ENCODE data around the gene MYBBP1A. TPM values are rescaled to one million over a fixed set of nuclear protein-coding genes. Genes with fewer than 3 reads are reported as not detected.

The MYBBP1A gene
- total RNA-seq, 2 experiments from 2014 or later: 58.0 to 58.2 TPM

DNA sequence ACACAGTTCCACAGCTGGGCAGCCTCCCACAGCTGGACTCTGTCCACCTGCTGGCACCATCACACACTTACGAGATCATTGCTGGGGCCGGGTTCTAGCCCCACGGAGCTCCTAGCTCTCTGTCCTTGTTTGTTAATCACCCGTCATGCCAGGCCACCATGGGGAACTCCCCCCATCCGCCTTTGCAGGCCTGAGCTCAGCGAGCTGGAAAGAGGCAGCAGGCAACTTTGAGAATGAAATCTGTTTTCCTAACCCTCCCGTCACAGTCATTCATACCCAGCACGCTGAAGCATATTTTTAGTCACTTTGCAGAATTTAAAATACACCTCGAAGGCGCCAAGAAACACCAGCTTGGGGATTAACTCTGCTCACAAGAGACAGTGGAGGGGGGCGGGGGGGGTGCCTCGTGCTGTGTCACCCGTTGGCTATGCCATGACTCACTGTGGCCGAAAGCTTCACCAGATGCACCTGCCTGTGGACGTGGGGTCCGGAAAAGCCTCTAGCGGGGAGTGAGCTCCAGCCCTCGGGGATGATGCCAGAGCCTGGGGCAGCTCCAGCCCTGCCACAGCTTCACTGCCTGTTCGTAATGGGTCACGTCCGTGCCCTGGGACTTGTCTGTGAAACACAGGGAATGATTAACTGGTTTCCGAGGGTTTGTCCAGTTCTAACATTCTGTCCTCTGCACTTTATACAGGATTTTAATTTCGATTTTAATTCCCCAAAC is 57.9 kb downstream of the MYBBP1A start:
- peaks cover 0 to 4% of the 10 kb centered on the region in 2 experiments for H3K9me3 ChIP-seq (ENCODE audit: control insufficient read depth in 1 of 2, insufficient read depth in 1 of 2, low read length in 2 of 2)
- H3K36me3 ChIP-seq (ENCODE audit: insufficient read depth, low read length): no peaks in the 10 kb centered on the region
- Mint-ChIP-seq H3K36me3 (ENCODE audit: low read depth) (no peaks in the 10 kb centered on the region), H3K4me3 (peak overlapping the region; percentile 54), H3K27ac (no peak overlapping the region), H3K4me1 (ENCODE audit: low read depth) (peaks cover 30% of the 10 kb centered on the region), H3K9me3 (no peaks in the 10 kb centered on the region), H3K27me3 (peaks cover 25% of the 10 kb centered on the region)
- no peak overlapping the region for H3K4me3 ChIP-seq (ENCODE audit: low read length)
- ChIA-PET CTCF (no interaction called here), POLR2A (interaction anchor here (0.8 to 1.2 kb wide), 4 partner anchors 11 to 17 kb away, joined by 3 read pairs; no protein-coding TSS in a partner anchor)
- DNase-seq: no peak
- intact Hi-C loops (cut with DNase I, micrococcal nuclease): no loop called here
- TF ChIP-seq, protein P1, sequence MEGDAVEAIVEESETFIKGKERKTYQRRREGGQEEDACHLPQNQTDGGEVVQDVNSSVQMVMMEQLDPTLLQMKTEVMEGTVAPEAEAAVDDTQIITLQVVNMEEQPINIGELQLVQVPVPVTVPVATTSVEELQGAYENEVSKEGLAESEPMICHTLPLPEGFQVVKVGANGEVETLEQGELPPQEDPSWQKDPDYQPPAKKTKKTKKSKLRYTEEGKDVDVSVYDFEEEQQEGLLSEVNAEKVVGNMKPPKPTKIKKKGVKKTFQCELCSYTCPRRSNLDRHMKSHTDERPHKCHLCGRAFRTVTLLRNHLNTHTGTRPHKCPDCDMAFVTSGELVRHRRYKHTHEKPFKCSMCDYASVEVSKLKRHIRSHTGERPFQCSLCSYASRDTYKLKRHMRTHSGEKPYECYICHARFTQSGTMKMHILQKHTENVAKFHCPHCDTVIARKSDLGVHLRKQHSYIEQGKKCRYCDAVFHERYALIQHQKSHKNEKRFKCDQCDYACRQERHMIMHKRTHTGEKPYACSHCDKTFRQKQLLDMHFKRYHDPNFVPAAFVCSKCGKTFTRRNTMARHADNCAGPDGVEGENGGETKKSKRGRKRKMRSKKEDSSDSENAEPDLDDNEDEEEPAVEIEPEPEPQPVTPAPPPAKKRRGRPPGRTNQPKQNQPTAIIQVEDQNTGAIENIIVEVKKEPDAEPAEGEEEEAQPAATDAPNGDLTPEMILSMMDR (IDR thresholded peaks at IDR 0.05): no peak
- peaks cover 31% of the 10 kb centered on the region for H3K4me1 ChIP-seq (ENCODE audit: insufficient read depth, low read length)
- no peak overlapping the region for H3K27ac ChIP-seq (ENCODE audit: low read depth in 1 of 2, low read length in 2 of 2)
- no peak for ATAC-seq (ENCODE audit: poor library complexity)
- peaks cover 22% of the 10 kb centered on the region in 2 experiments for H3K27me3 ChIP-seq (ENCODE audit: control insufficient read depth in 1 of 2, insufficient read depth in 2 of 2, low read length in 2 of 2)

- no peaks in the 10 kb centered on the region for H3K27me3 ChIP-seq (ENCODE audit: control insufficient read depth in 1 of 2, insufficient read depth in 2 of 2, low read length in 2 of 2)
- no peak overlapping the region for H3K4me3 ChIP-seq (ENCODE audit: low read length)
- H3K27ac Mint-ChIP-seq: no peak overlapping the region
- H3K4me3 Mint-ChIP-seq: no peak overlapping the region
- H3K9me3 ChIP-seq (ENCODE audit: control insufficient read depth in 1 of 2, insufficient read depth in 1 of 2, low read length in 2 of 2): no peaks in the 10 kb centered on the region
- POLR2A ChIA-PET: no interaction called here
- TF ChIP-seq, protein P1 (IDR thresholded peaks at IDR 0.05): no peak
- H3K27me3 Mint-ChIP-seq: no peaks in the 10 kb centered on the region
- peaks cover under 1% of the 10 kb centered on the region for H3K4me1 ChIP-seq (ENCODE audit: insufficient read depth, low read length)
- CTCF ChIA-PET: no interaction called here
- H3K36me3 Mint-ChIP-seq (ENCODE audit: low read depth): no peaks in the 10 kb centered on the region
- intact Hi-C loops (cut with DNase I, micrococcal nuclease): no loop called here
- no peaks in the 10 kb centered on the region for H3K9me3 Mint-ChIP-seq
- peak; percentile 44 for ATAC-seq (ENCODE audit: poor library complexity)
- DNase-seq: peak in 5 of 14 experiments; percentile 10 to 54 (median 43)
- H3K4me1 Mint-ChIP-seq (ENCODE audit: low read depth): peaks cover 5% of the 10 kb centered on the region
- H3K36me3 ChIP-seq (ENCODE audit: insufficient read depth, low read length): no peaks in the 10 kb centered on the region
- H3K27ac ChIP-seq (ENCODE audit: low read depth in 1 of 2, low read length in 2 of 2): no peak overlapping the region
Measured at GRCh38 chr17:4492721-4493561, 62.2 kb downstream of the MYBBP1A start.

- H3K9me3 ChIP-seq (ENCODE audit: control insufficient read depth in 1 of 2, insufficient read depth in 1 of 2, low read length in 2 of 2): no peaks in the 10 kb centered on the region
- no peak for DNase-seq
- no peak overlapping the region for H3K27ac Mint-ChIP-seq
- POLR2A ChIA-PET: no interaction called here
- no peak overlapping the region for H3K4me3 Mint-ChIP-seq
- ATAC-seq (ENCODE audit: poor library complexity): no peak
- H3K4me1 ChIP-seq (ENCODE audit: insufficient read depth, low read length): peaks cover 21% of the 10 kb centered on the region
- TF ChIP-seq, protein P1 (IDR thresholded peaks at IDR 0.05): no peak
- no peaks in the 10 kb centered on the region for H3K27me3 Mint-ChIP-seq
- CTCF ChIA-PET: no interaction called here
- H3K4me3 ChIP-seq (ENCODE audit: low read length): no peak overlapping the region
- peaks cover 17% of the 10 kb centered on the region for H3K4me1 Mint-ChIP-seq (ENCODE audit: low read depth)
- no peaks in the 10 kb centered on the region for H3K36me3 ChIP-seq (ENCODE audit: insufficient read depth, low read length)
- H3K27me3 ChIP-seq (ENCODE audit: control insufficient read depth in 1 of 2, insufficient read depth in 2 of 2, low read length in 2 of 2): no peaks in the 10 kb centered on the region
- intact Hi-C loops (cut with DNase I, micrococcal nuclease): no loop called here
- no peaks in the 10 kb centered on the region for H3K9me3 Mint-ChIP-seq
- H3K36me3 Mint-ChIP-seq (ENCODE audit: low read depth): peaks cover 9% of the 10 kb centered on the region
- H3K27ac ChIP-seq (ENCODE audit: low read depth in 1 of 2, low read length in 2 of 2): no peak overlapping the region
Measured at GRCh38 chr17:4490637-4491061, 64.5 kb downstream of the MYBBP1A start.
